Neural progenitor cell (in vitro differentiated cells): ENCODE results near the gene NAPG. TPM values are rescaled to one million over a fixed set of nuclear protein-coding genes. Genes with fewer than 3 reads are reported as not detected.
"Not testable (repeated sequence)": the region's sequence is repeated elsewhere in the genome, so short reads cannot be mapped to it uniquely, and the experiment has no call there.

Experiments
- DNase-seq: peaks from one replicate; pipeline ENCODE4 v3.0.0-alpha.2; 2016; ENCODE audit warnings: low spot score
- H2AFZ ChIP-seq: fragments of 200-600 bp; sonication (generic); replicated peaks from 2 replicates; pipeline ENCODE4 v1.6.1; 2016; ENCODE audit warnings: antibody characterized with exemption
- H3F3A ChIP-seq: fragments of 200-600 bp; sonication (generic); 2 replicates; pipeline ENCODE4 v1.6.1; 2016; ENCODE audit warnings: antibody characterized with exemption, low read depth
- H3K27ac ChIP-seq: fragments of 200-600 bp; sonication (generic); 2 replicates; pipeline ENCODE4 v1.5.1; 2016; ENCODE audit warnings: mild to moderate bottlenecking
- H3K27me3 ChIP-seq: fragments of 200-600 bp; sonication (generic); 2 replicates; pipeline ENCODE4 v1.6.1; 2016; ENCODE audit warnings: mild to moderate bottlenecking, moderate library complexity
- H3K36me3 ChIP-seq: fragments of 200-600 bp; sonication (generic); 2 replicates; pipeline ENCODE4 v1.5.1; 2016
- H3K4me1 ChIP-seq: fragments of 200-600 bp; sonication (generic); 2 replicates; pipeline ENCODE4 v1.6.1; 2016; ENCODE audit warnings: mixed run types
- H3K4me2 ChIP-seq: fragments of 200-600 bp; sonication (generic); 2 replicates; pipeline ENCODE4 v1.6.1; 2016
- H3K4me3 ChIP-seq: fragments of 200-600 bp; sonication (generic); 2 replicates; pipeline ENCODE4 v1.5.1; 2016
- H3K79me2 ChIP-seq: fragments of 200-600 bp; sonication (generic); 2 replicates; pipeline ENCODE4 v1.6.1; 2016; ENCODE audit warnings: low read depth
- H3K9ac ChIP-seq: fragments of 200-600 bp; sonication (generic); 2 replicates; pipeline ENCODE4 v1.6.1; 2016
- H3K9me3 ChIP-seq: fragments of 200-600 bp; sonication (generic); 2 replicates; pipeline ENCODE4 v1.5.1; 2016; ENCODE audit warnings: low read depth
- H4K20me1 ChIP-seq: fragments of 200-600 bp; sonication (generic); 2 replicates; pipeline ENCODE4 v1.6.1; 2016; ENCODE audit warnings: low read depth
- H3K27ac Mint-ChIP-seq: 3 replicates; pipeline ENCODE4 v1.8.0; 2021; ENCODE audit warnings: mixed read lengths
- H3K27me3 Mint-ChIP-seq: 2 replicates; pipeline ENCODE4 v1.8.0; 2022; ENCODE audit warnings: low read depth, mild to moderate bottlenecking, inconsistent platforms, moderate library complexity, mixed read lengths; ENCODE audit not compliant: insufficient read depth
- H3K36me3 Mint-ChIP-seq: 3 replicates; pipeline ENCODE4 v1.8.0; 2021; ENCODE audit warnings: mixed read lengths
- H3K4me1 Mint-ChIP-seq: 3 replicates; pipeline ENCODE4 v1.8.0; 2021; ENCODE audit warnings: mixed read lengths
- H3K4me3 Mint-ChIP-seq: 3 replicates; pipeline ENCODE4 v1.8.0; 2021; ENCODE audit warnings: mild to moderate bottlenecking, moderate library complexity, mixed read lengths
- H3K9me3 Mint-ChIP-seq: 3 replicates; pipeline ENCODE4 v1.8.0; 2020; ENCODE audit warnings: mixed read lengths
- EZH2 ChIP-seq: fragments of 200-600 bp; sonication (generic); IDR thresholded peaks from 2 replicates; pipeline ENCODE4 v1.6.1; 2017; ENCODE audit warnings: antibody characterized with exemption, mild to moderate bottlenecking, moderate library complexity
- EZH2phosphoT487 ChIP-seq: fragments of 200-600 bp; sonication (generic); IDR thresholded peaks from 2 replicates; pipeline ENCODE4 v1.6.1; 2017; ENCODE audit warnings: antibody characterized with exemption
- total RNA-seq: library from RNA; depleted of rRNA; stranded (reverse); fragments of >200 nt; gene quantifications from 2 replicates; pipeline ENCODE4 v1.2.3, GENCODE V29; 2015; ENCODE audit warnings: low replicate concordance
- TF ChIP-seq, protein P1 (sequence below): fragments of 200-600 bp; sonication (generic); IDR thresholded peaks from 2 replicates; pipeline ENCODE4 v1.5.1; 2017; ENCODE audit warnings: antibody characterized with exemption, mild to moderate bottlenecking

The NAPG gene
- total RNA-seq, 1 donor from 2014 or later: 56.6 TPM

DNA sequence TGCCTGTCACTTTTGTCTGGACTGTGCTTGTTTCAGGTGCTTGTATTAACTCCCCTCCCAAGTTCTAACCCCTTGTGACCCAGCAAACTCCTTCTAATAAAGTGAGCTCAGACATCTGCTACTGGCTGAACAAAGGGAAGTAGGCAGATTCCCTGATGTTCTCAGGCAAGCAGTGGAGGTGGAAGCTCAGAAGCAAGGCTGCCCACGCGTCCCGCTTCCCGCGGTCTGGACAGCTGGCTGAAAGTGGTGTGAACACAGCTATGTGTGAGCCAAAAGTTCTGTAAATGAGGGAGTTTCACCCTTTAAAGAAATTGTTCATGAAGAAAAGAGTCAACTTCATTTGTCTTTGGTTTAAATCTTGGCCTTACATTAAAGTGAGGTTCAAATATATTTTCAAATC is 40.0 kb downstream of the NAPG start:
- peaks cover 2% of the 10 kb centered on the region for H3K27me3 Mint-ChIP-seq
- Histone ChIP-seq H3K4me1 (no peaks in the 10 kb centered on the region), H4K20me1 (no peaks in the 10 kb centered on the region), H3K36me3 (no peaks in the 10 kb centered on the region), H3K9ac (no peak overlapping the region), H3K27me3 (no peaks in the 10 kb centered on the region), H3K27ac (no peak overlapping the region), H3K79me2 (no peaks in the 10 kb centered on the region), H3F3A (no peaks in the 10 kb centered on the region), H3K9me3 (no peaks in the 10 kb centered on the region), H2AFZ (no peak overlapping the region), H3K4me2 (no peak overlapping the region), H3K4me3 (no peak overlapping the region)
- peaks cover 15% of the 10 kb centered on the region for H3K4me1 Mint-ChIP-seq
- H3K9me3 Mint-ChIP-seq: no peaks in the 10 kb centered on the region
- H3K4me3 Mint-ChIP-seq: no peak overlapping the region
- H3K36me3 Mint-ChIP-seq: peaks cover 5% of the 10 kb centered on the region
- DNase-seq: no peak
- peak overlapping the region; percentile 67 for H3K27ac Mint-ChIP-seq
- no peak for TF ChIP-seq EZH2phosphoT487
- TF ChIP-seq, protein P1, sequence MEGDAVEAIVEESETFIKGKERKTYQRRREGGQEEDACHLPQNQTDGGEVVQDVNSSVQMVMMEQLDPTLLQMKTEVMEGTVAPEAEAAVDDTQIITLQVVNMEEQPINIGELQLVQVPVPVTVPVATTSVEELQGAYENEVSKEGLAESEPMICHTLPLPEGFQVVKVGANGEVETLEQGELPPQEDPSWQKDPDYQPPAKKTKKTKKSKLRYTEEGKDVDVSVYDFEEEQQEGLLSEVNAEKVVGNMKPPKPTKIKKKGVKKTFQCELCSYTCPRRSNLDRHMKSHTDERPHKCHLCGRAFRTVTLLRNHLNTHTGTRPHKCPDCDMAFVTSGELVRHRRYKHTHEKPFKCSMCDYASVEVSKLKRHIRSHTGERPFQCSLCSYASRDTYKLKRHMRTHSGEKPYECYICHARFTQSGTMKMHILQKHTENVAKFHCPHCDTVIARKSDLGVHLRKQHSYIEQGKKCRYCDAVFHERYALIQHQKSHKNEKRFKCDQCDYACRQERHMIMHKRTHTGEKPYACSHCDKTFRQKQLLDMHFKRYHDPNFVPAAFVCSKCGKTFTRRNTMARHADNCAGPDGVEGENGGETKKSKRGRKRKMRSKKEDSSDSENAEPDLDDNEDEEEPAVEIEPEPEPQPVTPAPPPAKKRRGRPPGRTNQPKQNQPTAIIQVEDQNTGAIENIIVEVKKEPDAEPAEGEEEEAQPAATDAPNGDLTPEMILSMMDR: no peak
- TF ChIP-seq EZH2: no peak

DNA sequence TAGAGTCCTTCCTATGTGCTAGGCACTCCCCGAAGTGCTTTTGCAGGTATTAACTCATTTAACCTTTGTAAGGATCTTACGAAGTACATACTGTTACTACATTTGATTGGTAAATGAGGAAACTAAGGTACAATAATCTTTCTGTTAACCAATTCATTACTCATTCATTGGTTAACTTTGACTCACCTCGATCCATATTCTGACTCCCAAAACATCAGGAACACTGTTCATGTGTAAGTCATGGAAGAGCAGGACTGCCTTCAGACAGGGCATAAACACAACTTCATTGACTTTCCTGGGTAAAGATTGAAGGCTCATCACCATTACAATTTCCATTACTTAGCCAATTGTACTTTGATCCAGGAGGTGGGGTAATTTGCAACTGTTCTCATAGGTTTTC is 40.6 kb downstream of the NAPG start:
- no peak overlapping the region for H3K27ac ChIP-seq
- no peaks in the 10 kb centered on the region for H3K79me2 ChIP-seq
- H3K36me3 ChIP-seq: no peaks in the 10 kb centered on the region
- H3K27ac Mint-ChIP-seq: no peak overlapping the region
- no peak overlapping the region for H3K4me3 ChIP-seq
- no peak overlapping the region for H3K9ac ChIP-seq
- peaks cover 2% of the 10 kb centered on the region for H3K27me3 Mint-ChIP-seq
- H3K9me3 Mint-ChIP-seq: no peaks in the 10 kb centered on the region
- no peak overlapping the region for H3K4me3 Mint-ChIP-seq
- peaks cover 15% of the 10 kb centered on the region for H3K4me1 Mint-ChIP-seq
- H3K4me1 ChIP-seq: no peaks in the 10 kb centered on the region
- no peak overlapping the region for H3K4me2 ChIP-seq
- TF ChIP-seq EZH2phosphoT487 (no peak), EZH2 (no peak)
- TF ChIP-seq, protein P1: no peak
- H2AFZ ChIP-seq: no peak overlapping the region
- no peaks in the 10 kb centered on the region for H3K27me3 ChIP-seq
- H3K36me3 Mint-ChIP-seq: peaks cover 5% of the 10 kb centered on the region
- H4K20me1 ChIP-seq: no peaks in the 10 kb centered on the region
- no peak for DNase-seq
- no peaks in the 10 kb centered on the region for H3K9me3 ChIP-seq
- no peaks in the 10 kb centered on the region for H3F3A ChIP-seq

DNA sequence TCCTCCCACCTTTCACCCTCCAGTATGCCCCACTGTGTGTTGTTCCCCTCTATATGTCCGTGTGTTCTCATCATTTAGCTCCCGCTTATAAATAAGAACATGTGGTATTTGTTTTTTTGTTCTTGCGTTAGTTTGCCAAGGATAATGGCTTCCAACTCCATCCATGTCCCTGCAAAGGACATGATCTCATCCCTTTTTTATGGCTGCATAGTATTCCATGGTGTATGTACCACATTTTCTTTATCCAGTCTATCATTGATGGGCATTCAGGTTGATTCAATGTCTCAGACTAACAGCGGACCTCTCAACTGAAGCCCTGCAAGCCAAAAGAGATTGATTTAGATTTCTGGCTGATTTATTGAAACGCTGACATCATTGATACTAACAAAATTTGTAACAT is 44.1 kb downstream of the NAPG start:
- not testable (repeated sequence) for H3K27ac ChIP-seq, H3K4me3 ChIP-seq, H3K9me3 Mint-ChIP-seq, H3K9me3 ChIP-seq, H4K20me1 ChIP-seq, H2AFZ ChIP-seq, H3K36me3 Mint-ChIP-seq, H3K27me3 ChIP-seq, H3K4me1 ChIP-seq, H3K36me3 ChIP-seq, H3K27ac Mint-ChIP-seq, H3K9ac ChIP-seq, DNase-seq, H3K4me2 ChIP-seq, H3F3A ChIP-seq, H3K79me2 ChIP-seq, H3K27me3 Mint-ChIP-seq, H3K4me3 Mint-ChIP-seq
- peaks cover 15% of the 10 kb centered on the region for H3K4me1 Mint-ChIP-seq

DNA sequence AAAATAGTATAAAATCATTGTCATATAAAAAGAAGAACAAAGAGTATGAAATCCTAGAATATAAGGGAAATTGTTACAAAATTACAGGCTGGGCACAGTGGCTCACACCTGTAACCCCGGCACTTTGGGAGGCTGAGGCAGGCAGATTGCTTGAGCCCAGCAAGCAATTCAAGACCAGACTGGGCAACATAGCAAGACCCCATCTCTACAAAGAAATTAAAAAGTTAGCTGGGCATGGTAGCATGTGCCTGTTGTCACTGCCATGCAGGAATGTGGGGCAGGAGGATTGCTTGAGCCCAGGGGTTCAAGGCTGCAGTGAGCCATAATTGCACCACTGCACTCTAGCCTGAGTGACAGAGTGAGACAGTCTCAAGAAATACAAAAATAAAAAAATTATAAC is 44.8 kb downstream of the NAPG start:
- H3K4me1 Mint-ChIP-seq: peaks cover 9% of the 10 kb centered on the region
- Histone ChIP-seq H3K36me3 (no peaks in the 10 kb centered on the region), H3K27me3 (no peaks in the 10 kb centered on the region), H3K27ac (no peak overlapping the region), H2AFZ (no peak overlapping the region), H3K4me2 (no peak overlapping the region), H3F3A (no peaks in the 10 kb centered on the region), H4K20me1 (no peaks in the 10 kb centered on the region), H3K4me3 (no peak overlapping the region), H3K9ac (no peak overlapping the region), H3K9me3 (no peaks in the 10 kb centered on the region), H3K79me2 (no peaks in the 10 kb centered on the region), H3K4me1 (no peaks in the 10 kb centered on the region)
- no peak overlapping the region for H3K27ac Mint-ChIP-seq
- TF ChIP-seq EZH2phosphoT487 (no peak), EZH2 (no peak)
- TF ChIP-seq, protein P1: no peak
- no peak overlapping the region for H3K4me3 Mint-ChIP-seq
- DNase-seq: no peak
- H3K36me3 Mint-ChIP-seq: no peaks in the 10 kb centered on the region
- peaks cover 2% of the 10 kb centered on the region for H3K9me3 Mint-ChIP-seq
- peaks cover 2% of the 10 kb centered on the region for H3K27me3 Mint-ChIP-seq
